ENCODE results near the gene IGSF5.

Gene IGSF5

DNA sequence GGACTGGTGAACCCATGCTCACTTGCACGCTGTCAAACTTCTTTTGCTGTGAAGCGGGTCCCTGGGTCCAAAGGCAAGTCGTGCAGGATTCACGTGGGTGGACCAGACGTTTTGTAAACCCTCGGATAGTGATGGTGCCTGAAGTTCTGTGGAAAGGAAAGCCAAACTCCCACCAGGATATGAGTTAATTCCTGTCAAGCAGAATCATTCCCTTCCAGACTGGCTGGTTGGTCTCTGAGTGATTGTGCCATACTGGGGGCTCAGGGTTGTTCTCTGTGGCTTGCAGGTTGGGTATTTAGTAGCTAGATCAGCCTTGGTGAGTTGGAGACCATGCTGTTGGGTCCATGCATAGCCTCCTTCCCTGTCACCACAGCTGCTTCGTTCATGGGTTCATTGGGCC is 32.7 kb upstream of the IGSF5 start:
- TF ChIP-seq, protein P1, sequence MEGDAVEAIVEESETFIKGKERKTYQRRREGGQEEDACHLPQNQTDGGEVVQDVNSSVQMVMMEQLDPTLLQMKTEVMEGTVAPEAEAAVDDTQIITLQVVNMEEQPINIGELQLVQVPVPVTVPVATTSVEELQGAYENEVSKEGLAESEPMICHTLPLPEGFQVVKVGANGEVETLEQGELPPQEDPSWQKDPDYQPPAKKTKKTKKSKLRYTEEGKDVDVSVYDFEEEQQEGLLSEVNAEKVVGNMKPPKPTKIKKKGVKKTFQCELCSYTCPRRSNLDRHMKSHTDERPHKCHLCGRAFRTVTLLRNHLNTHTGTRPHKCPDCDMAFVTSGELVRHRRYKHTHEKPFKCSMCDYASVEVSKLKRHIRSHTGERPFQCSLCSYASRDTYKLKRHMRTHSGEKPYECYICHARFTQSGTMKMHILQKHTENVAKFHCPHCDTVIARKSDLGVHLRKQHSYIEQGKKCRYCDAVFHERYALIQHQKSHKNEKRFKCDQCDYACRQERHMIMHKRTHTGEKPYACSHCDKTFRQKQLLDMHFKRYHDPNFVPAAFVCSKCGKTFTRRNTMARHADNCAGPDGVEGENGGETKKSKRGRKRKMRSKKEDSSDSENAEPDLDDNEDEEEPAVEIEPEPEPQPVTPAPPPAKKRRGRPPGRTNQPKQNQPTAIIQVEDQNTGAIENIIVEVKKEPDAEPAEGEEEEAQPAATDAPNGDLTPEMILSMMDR (IDR thresholded peaks at IDR 0.05): no peak

DNA sequence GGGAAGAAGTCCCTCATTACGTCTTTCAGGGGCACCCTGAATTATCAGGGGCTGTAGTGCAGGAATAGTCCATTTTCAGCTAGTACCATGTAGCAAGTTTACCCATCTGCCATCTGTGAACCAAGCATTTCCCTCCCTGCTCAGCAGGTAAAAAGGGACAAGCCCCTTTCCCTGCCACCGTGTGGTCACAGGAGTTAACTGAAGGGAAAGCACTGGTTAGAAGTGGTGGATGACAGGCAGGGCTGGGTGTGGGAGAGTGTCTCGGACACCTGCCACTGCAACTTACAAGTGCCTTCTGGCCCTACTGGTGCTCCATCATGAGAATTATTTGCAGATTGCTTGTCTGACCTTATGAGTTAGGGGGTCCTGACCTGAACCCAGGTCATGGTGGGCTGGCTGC is 32.0 kb upstream of the IGSF5 start:
- TF ChIP-seq, protein P1 (IDR thresholded peaks at IDR 0.05): no peak

DNA sequence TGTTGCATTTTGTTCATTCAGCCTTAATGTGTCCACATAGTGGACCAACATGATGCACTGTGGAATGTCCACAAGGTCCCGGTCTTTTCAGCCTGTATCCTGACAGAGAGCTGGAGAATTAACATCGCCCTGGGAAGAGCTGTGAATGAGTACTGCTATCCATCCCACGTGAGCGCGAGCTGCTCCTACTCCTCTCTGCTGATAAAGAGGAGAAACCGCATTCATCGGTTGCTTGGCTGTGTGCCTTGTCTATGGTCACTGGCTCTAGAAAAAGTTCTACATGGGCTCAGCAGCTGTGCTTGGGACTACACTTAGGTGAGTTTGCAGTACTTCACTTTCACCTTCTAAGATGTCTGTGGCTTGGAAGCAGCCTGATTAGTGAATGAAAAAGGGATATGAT is 31.1 kb upstream of the IGSF5 start:
- TF ChIP-seq, protein P1 (IDR thresholded peaks at IDR 0.05): no peak

DNA sequence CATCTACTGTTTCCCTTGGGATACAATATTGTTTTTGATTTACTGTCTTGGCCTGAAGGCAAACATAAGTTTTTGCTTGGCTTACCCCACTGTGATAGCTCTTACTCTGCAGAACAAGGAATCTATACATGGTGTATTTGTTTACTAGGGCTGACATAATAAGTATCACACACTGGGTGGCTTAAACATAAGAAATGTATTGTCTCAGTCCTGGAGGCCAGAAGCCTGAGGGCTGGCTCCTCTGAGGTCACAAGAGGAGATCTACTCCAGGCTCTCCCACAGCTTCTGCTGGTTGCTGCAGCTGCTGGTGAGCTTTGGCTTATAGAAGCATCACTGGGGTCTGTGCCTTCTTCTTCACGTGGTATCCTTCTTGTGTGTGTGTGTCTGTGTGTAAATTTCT is 30.7 kb upstream of the IGSF5 start:
- TF ChIP-seq, protein P1 (IDR thresholded peaks at IDR 0.05): no peak

DNA sequence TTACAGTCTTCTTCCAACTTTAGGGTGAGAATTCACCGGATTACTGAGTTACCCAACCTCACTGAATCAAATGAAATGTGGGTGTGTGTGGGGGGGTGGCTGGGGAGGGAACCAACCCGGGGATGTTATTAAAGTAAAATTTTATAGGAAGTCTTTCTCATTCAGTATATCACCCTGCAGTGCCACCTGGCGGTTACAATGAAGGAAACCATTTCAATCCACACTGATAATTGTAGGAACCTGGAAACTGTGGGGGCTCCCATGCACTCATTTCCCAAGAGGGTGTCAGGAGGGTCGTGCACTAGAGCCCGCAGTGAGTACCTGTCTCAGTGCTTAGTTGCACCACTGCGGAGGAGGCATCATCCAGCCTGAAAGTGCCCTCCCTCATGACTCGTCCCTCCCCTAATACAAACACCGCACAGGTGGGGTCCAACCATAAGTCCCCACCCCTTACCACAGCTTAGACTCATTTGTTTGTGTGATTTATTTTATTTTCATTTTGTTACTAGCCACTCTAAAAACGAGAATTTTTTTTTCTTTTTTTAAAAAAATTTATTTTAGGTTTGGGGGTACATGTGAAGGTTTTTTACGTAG is 29.1 kb upstream of the IGSF5 start:
- TF ChIP-seq, protein P1 (IDR thresholded peaks at IDR 0.05): peak; percentile 64

DNA sequence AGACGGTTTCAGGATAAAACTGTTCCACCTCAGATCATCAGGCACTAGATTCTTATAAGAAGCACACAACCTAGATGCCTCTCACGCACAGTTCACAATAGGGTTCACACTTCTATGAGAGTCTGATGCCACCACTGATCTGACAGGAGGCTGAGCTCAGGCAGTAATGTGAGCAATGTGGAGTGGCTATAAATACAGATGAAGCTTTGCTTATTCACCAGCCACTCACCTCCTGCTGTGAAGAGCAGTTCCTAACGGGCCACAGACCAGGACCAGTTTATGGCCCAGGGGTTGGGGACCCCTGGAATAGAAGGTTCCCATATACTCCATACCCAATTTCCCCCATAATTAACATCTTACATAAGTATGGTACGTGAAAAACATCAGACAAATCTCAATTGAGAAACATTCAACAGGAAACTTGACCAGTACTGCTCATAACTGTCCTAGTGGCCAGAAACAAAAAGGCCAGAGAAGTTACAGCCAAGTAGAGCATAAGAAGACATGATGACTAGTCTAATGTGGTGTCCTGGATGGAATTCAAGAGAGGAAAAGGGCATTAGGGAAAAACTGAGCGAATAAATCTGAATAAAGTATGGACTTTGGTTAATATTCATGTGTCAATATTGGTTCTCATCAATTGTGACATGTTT is 24.7 kb upstream of the IGSF5 start:
- TF ChIP-seq, protein P1 (IDR thresholded peaks at IDR 0.05): no peak

DNA sequence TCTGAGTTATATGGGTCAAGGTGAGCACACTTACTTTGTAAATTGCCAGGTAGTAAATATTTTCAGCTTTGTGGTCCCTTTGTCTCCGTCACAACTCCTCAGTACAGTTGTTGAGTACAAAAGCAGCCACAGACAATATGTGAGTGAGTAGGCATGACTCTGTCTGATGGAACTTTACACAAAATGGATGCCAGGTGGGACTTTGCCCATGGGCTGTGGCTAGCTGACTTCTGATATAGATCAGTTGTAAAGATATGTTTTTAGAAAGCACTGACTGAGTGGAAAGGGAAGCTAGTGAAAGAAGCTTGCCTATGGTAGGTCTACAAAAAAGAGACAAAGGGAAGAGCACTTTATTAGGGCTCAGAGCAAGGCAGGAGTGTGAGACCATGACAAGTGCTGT is 23.1 kb upstream of the IGSF5 start:
- TF ChIP-seq, protein P1 (IDR thresholded peaks at IDR 0.05): no peak
